ENCODE measurements around the gene IGFBP6. TPM values are rescaled to one million over a fixed set of nuclear protein-coding genes. Genes with fewer than 3 reads are reported as not detected.
A peak's percentile ranks its signal among the peaks of the same experiment; 100 is the strongest.

The IGFBP6 gene
- total and polyA plus RNA-seq, 9 of the 15 experiments (the other 6 are each of a cell fraction or from before 2014, with no cell fraction given) = 0.15 to 1.4 (median 0.54) TPM

GRCh38 chr12:53071591-53072551 lies 25.6 kb upstream of the IGFBP6 start (continued):
- TF ChIP-seq RERE (CRISPR knock-in tag; IDR thresholded peaks at IDR 0.05; ENCODE audit: borderline replicate concordance) (no peak), BACH1 (tag; IDR thresholded peaks at IDR 0.05) (no peak), NFXL1 (CRISPR knock-in tag; IDR thresholded peaks at IDR 0.05) (no peak), ZNF75A (CRISPR knock-in tag; IDR thresholded peaks at IDR 0.05) (no peak), POLR3A (IDR thresholded peaks at IDR 0.05; ENCODE audit: borderline replicate concordance, extremely low read depth, insufficient read depth, insufficient read length) (no peak), MLX (CRISPR knock-in tag; conservative IDR thresholded peaks at IDR 0.05) (no peak), ZNF316 (IDR thresholded peaks at IDR 0.05) (no peak), ARID3B (CRISPR knock-in tag; IDR thresholded peaks at IDR 0.05; ENCODE audit: borderline replicate concordance) (no peak), ATF3 (IDR thresholded peaks at IDR 0.05) (no peak), ATF3 (CRISPR knock-in tag; conservative IDR thresholded peaks at IDR 0.05) (no peak), GTF2F1 (IDR thresholded peaks at IDR 0.05; ENCODE audit: low read depth, low read length) (no peak), MYBL2 (IDR thresholded peaks at IDR 0.05; ENCODE audit: low read depth) (no peak), MYBL2 (CRISPR knock-in tag; IDR thresholded peaks at IDR 0.05; ENCODE audit: borderline replicate concordance) (no peak), KAT8 (IDR thresholded peaks at IDR 0.05; ENCODE audit: low read depth) (no peak), PYGO2 (tag; IDR thresholded peaks at IDR 0.05) (no peak), FOXA3 (CRISPR knock-in tag; conservative IDR thresholded peaks at IDR 0.05 in 1 of 2, IDR thresholded peaks at IDR 0.05 in 1 of 2) (no peak), ZBTB7A (IDR thresholded peaks at IDR 0.05; ENCODE audit: borderline replicate concordance, control insufficient read depth, low read depth, low read length) (peak; percentile 54; the same call in 1 of the 2 replicates)
